ENCODE measurements around the gene PTPRS.

DNA sequence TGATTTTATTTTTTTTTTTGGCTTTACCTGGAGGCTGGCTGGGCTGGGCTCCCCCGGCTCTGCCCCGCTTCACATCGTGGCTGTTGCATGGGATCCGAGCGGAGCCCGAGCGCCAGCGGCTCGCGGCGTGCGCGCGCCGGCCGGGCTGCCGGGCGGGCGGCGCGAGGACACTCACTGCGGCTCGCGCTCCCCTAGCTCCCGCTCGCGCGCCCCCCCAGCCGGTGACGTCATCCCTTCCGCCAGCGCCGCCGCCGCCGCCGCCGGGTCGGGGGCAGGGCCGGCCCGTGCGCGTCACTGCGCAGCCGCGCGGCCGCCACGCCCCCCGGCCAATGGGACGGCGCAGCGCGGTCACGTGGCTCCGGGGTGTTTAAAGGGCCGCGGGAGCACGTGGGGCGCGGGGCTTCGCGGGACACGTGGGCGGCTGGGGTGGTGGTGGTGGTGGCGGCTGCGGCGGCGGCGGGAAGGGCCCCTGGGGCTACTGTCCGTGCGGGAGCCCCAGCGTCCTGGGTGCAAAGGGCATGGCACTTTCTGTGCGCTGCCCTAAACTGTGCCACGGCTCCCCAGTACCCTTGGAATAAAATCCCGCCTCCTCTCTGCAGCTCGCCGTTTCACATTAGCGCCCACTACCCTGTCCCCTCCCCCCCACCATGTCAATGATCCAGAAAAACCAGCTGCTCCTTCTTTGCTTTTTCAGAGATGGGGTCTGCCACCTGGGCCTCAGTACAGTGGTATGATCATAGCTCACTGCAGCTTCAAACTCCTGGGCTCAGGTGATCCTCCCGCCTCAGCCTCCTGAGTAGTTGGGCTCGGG is at the start of gene PTPRS:
- TF ChIP-seq, protein P1, sequence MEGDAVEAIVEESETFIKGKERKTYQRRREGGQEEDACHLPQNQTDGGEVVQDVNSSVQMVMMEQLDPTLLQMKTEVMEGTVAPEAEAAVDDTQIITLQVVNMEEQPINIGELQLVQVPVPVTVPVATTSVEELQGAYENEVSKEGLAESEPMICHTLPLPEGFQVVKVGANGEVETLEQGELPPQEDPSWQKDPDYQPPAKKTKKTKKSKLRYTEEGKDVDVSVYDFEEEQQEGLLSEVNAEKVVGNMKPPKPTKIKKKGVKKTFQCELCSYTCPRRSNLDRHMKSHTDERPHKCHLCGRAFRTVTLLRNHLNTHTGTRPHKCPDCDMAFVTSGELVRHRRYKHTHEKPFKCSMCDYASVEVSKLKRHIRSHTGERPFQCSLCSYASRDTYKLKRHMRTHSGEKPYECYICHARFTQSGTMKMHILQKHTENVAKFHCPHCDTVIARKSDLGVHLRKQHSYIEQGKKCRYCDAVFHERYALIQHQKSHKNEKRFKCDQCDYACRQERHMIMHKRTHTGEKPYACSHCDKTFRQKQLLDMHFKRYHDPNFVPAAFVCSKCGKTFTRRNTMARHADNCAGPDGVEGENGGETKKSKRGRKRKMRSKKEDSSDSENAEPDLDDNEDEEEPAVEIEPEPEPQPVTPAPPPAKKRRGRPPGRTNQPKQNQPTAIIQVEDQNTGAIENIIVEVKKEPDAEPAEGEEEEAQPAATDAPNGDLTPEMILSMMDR (IDR thresholded peaks at IDR 0.05) = no peak
- TF ChIP-seq POLR2A (IDR thresholded peaks at IDR 0.05) = no peak

Data from right lobe of liver (tissue), 4 donors.